CD4-positive, alpha-beta memory T cell (primary cell): ENCODE results near the gene WASL. TPM values are rescaled to one million over a fixed set of nuclear protein-coding genes. Genes with fewer than 3 reads are reported as not detected.

Source experiments
- CTCF ChIA-PET: fragments of 350-600 bp; sonication (Branson Sonifier 250); formaldehyde crosslinking; loops from one replicate; lab custom pipeline; 2021; ENCODE audit warnings: inconsistent platforms; ENCODE audit not compliant: partially characterized antibody; lab: Charles Lee
- POLR2A ChIA-PET: fragments of 350-600 bp; sonication (Branson Sonifier 250); formaldehyde crosslinking; loops from one replicate; lab custom pipeline; 2021; ENCODE audit not compliant: partially characterized antibody; lab: Charles Lee
- DNase-seq, 5 donors: peaks; one replicate each; pipeline versions ENCODE4 v3.0.0 to v3.0.0-alpha.2; 2020 to 2022; ENCODE audit warnings: mixed read lengths in 1 of 5
- H3K27ac ChIP-seq: one replicate; pipeline ENCODE4 v1.7.0; 2013; ENCODE audit warnings: low read depth, low read length
- H3K27me3 ChIP-seq: 2 replicates; pipeline ENCODE4 v1.7.0; 2013; ENCODE audit warnings: mild to moderate bottlenecking, low read length, moderate library complexity; ENCODE audit not compliant: insufficient read depth
- H3K36me3 ChIP-seq: 2 replicates; pipeline ENCODE4 v1.7.0; 2013; ENCODE audit warnings: mild to moderate bottlenecking, low read length, moderate library complexity; ENCODE audit not compliant: insufficient read depth
- H3K4me1 ChIP-seq: 2 replicates; pipeline ENCODE4 v1.7.0; 2013; ENCODE audit warnings: mild to moderate bottlenecking, low read length, moderate library complexity; ENCODE audit not compliant: insufficient read depth
- H3K4me3 ChIP-seq, 2 donors: one replicate each; pipeline ENCODE4 v1.7.0; 2013; ENCODE audit warnings: low read length in 2 of 2, mild to moderate bottlenecking in 1 of 2
- H3K9me3 ChIP-seq, 2 donors: one replicate each; pipeline ENCODE4 v1.7.0; 2013; ENCODE audit warnings: low read length in 2 of 2, control low read depth in 1 of 2; ENCODE audit not compliant: control insufficient read depth in 1 of 2
- H3K27ac Mint-ChIP-seq, 7 donors: one replicate each; pipeline ENCODE4 v1.8.0; 2020 to 2021; ENCODE audit warnings: mixed read lengths in 7 of 7, mild to moderate bottlenecking in 6 of 7, inconsistent platforms in 3 of 7, moderate library complexity in 3 of 7
- H3K27me3 Mint-ChIP-seq, 2 donors: one replicate each; pipeline ENCODE4 v1.8.0; 2020 to 2021; ENCODE audit warnings: mixed read lengths in 2 of 2
- H3K36me3 Mint-ChIP-seq, 2 donors: one replicate each; pipeline ENCODE4 v1.8.0; 2020 to 2021; ENCODE audit warnings: mixed read lengths in 2 of 2, inconsistent platforms in 1 of 2, mild to moderate bottlenecking in 1 of 2
- H3K4me1 Mint-ChIP-seq, 4 donors: one replicate each; pipeline ENCODE4 v1.8.0; 2020 to 2021; ENCODE audit warnings: mixed read lengths in 4 of 4, mild to moderate bottlenecking in 1 of 4
- H3K4me3 Mint-ChIP-seq, 8 donors: one replicate each; pipeline ENCODE4 v1.8.0; 2020 to 2021; ENCODE audit warnings: mixed read lengths in 8 of 8, mild to moderate bottlenecking in 7 of 8, moderate library complexity in 6 of 8, inconsistent platforms in 3 of 8
- H3K9me3 Mint-ChIP-seq, 8 donors: one replicate each; pipeline ENCODE4 v1.8.0; 2020 to 2021; ENCODE audit warnings: mixed read lengths in 8 of 8, mild to moderate bottlenecking in 5 of 8, inconsistent platforms in 3 of 8, moderate library complexity in 1 of 8
- intact Hi-C: fragments of 100-400 bp; cut with micrococcal nuclease; formaldehyde crosslinking; loops from one replicate; pipeline ENCODE4 v1.15.1; 2023
- polyA plus RNA-seq, 2 donors: library from polyadenylated mRNA; unstranded; fragments of 300-500 nt; fragmentation: Illumina TruSeq; gene quantifications; one replicate each; pipeline ENCODE4 v1.2.3, GENCODE V29; 2021
- total RNA-seq, 2 experiments: library from RNA; stranded (reverse); gene quantifications; one replicate each; pipeline ENCODE4 v1.2.3, GENCODE V29; 2021

The WASL gene
- total and polyA plus RNA-seq, 4 experiments from 2014 or later: 1.9 to 13.5 (median 7.8) TPM

- intact Hi-C loops: no loop called here
- ChIA-PET CTCF (interaction anchor here (1.1 kb wide), 1 partner anchor 200 kb away, joined by 3 read pairs; no protein-coding TSS in a partner anchor), POLR2A (no interaction called here)
- no peak overlapping the region for H3K27ac Mint-ChIP-seq
- no peak for DNase-seq
- peaks cover 7 to 14% of the 10 kb centered on the region in 2 donors for H3K27me3 Mint-ChIP-seq
- no peaks in the 10 kb centered on the region for H3K36me3 ChIP-seq
- no peak overlapping the region for H3K27ac ChIP-seq
- H3K4me3 Mint-ChIP-seq: no peak overlapping the region
- H3K9me3 Mint-ChIP-seq: no peaks in the 10 kb centered on the region
- H3K4me1 ChIP-seq: no peaks in the 10 kb centered on the region
- H3K4me1 Mint-ChIP-seq: peaks cover 0 to 1% (median 0%) of the 10 kb centered on the region in 4 donors
- no peaks in the 10 kb centered on the region for H3K9me3 ChIP-seq
- H3K4me3 ChIP-seq: no peak overlapping the region
- peaks cover 0 to 4% of the 10 kb centered on the region in 2 donors for H3K36me3 Mint-ChIP-seq
- no peaks in the 10 kb centered on the region for H3K27me3 ChIP-seq
Measured at GRCh38 chr7:123665157-123665556, 83.6 kb downstream of the WASL start.

DNA sequence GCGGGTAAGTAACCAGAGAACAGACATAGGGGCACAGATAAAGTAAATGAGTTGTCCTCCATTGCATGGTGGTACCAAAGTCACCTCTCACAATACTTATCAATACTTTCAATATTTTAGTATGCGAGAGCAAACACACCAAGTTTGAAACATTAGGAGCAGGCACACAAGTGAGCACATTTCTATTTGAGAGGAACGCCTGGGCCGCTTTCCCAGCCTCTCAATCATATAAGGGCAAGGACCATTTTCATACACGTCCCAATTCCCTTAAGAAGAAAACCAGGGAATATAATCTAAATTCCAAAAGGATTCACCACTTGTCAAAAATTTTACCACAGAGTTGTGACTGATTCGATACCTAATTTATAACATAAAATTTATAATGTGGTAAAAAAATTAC is 85.6 kb downstream of the WASL start:
- no peak overlapping the region for H3K4me3 Mint-ChIP-seq
- ChIA-PET POLR2A (no interaction called here), CTCF (interaction anchor here (1.3 kb wide), 1 partner anchor 19 kb away, joined by 3 read pairs; no protein-coding TSS in a partner anchor)
- H3K27ac Mint-ChIP-seq: no peak overlapping the region
- H3K9me3 Mint-ChIP-seq: no peaks in the 10 kb centered on the region
- H3K4me1 Mint-ChIP-seq: no peaks in the 10 kb centered on the region
- no peak for DNase-seq
- H3K4me1 ChIP-seq: no peaks in the 10 kb centered on the region
- no peaks in the 10 kb centered on the region for H3K36me3 ChIP-seq
- H3K27me3 ChIP-seq: no peaks in the 10 kb centered on the region
- no peak overlapping the region for H3K27ac ChIP-seq
- peaks cover 0 to 4% of the 10 kb centered on the region in 2 donors for H3K36me3 Mint-ChIP-seq
- H3K4me3 ChIP-seq: no peak overlapping the region
- intact Hi-C loops: no loop called here
- H3K27me3 Mint-ChIP-seq: peaks cover 7 to 18% of the 10 kb centered on the region in 2 donors
- H3K9me3 ChIP-seq: no peaks in the 10 kb centered on the region

DNA sequence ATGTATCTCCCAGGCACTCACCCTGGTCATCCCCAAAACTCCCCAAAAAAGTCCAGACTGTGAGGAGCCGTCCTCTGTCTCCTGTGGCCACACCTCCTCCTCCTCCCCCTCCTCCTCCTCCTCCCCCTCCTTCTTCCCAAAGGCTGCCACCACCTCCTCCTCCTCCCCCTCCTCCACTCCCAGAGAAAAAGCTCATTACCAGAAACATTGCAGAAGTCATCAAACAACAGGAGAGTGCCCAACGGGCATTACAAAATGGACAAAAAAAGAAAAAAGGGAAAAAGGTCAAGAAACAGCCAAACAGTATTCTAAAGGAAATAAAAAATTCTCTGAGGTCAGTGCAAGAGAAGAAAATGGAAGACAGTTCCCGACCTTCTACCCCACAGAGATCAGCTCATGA is 86.0 kb downstream of the WASL start:
- ChIA-PET POLR2A (no interaction called here), CTCF (interaction anchor here (1.3 kb wide), 1 partner anchor 19 kb away, joined by 3 read pairs; no protein-coding TSS in a partner anchor)
- Histone ChIP-seq H3K4me1 (no peaks in the 10 kb centered on the region), H3K9me3 (no peaks in the 10 kb centered on the region), H3K27me3 (no peaks in the 10 kb centered on the region), H3K27ac (no peak overlapping the region), H3K36me3 (no peaks in the 10 kb centered on the region), H3K4me3 (no peak overlapping the region)
- intact Hi-C loops: no loop called here
- DNase-seq: no peak
- no peak overlapping the region for H3K4me3 Mint-ChIP-seq
- peaks cover 7 to 18% of the 10 kb centered on the region in 2 donors for H3K27me3 Mint-ChIP-seq
- H3K4me1 Mint-ChIP-seq: no peaks in the 10 kb centered on the region
- H3K27ac Mint-ChIP-seq: no peak overlapping the region
- H3K9me3 Mint-ChIP-seq: no peaks in the 10 kb centered on the region
- peaks cover 0 to 4% of the 10 kb centered on the region in 2 donors for H3K36me3 Mint-ChIP-seq

- H3K4me3 ChIP-seq: no peak overlapping the region
- intact Hi-C loops: no loop called here
- H3K4me1 ChIP-seq: no peaks in the 10 kb centered on the region
- H3K36me3 Mint-ChIP-seq: peaks cover 0 to 4% of the 10 kb centered on the region in 2 donors
- POLR2A ChIA-PET: no interaction called here
- no peaks in the 10 kb centered on the region for H3K9me3 Mint-ChIP-seq
- H3K36me3 ChIP-seq: no peaks in the 10 kb centered on the region
- H3K4me1 Mint-ChIP-seq: no peaks in the 10 kb centered on the region
- H3K27ac Mint-ChIP-seq: no peak overlapping the region
- H3K27me3 ChIP-seq: no peaks in the 10 kb centered on the region
- H3K27me3 Mint-ChIP-seq: peaks cover 7 to 18% of the 10 kb centered on the region in 2 donors
- H3K9me3 ChIP-seq: no peaks in the 10 kb centered on the region
- no peak overlapping the region for H3K27ac ChIP-seq
- no peak for DNase-seq
- CTCF ChIA-PET: interaction anchor here (1.3 kb wide), 1 partner anchor 20 kb away, joined by 3 read pairs; no protein-coding TSS in a partner anchor
- no peak overlapping the region for H3K4me3 Mint-ChIP-seq
Measured at GRCh38 chr7:123662293-123662692, 86.5 kb downstream of the WASL start.

- no peaks in the 10 kb centered on the region for H3K9me3 ChIP-seq
- H3K27me3 Mint-ChIP-seq: peaks cover 7 to 19% of the 10 kb centered on the region in 2 donors
- H3K27ac Mint-ChIP-seq: no peak overlapping the region
- H3K27ac ChIP-seq: no peak overlapping the region
- H3K9me3 Mint-ChIP-seq: no peaks in the 10 kb centered on the region
- H3K4me1 Mint-ChIP-seq: no peaks in the 10 kb centered on the region
- H3K36me3 Mint-ChIP-seq: peaks cover 0 to 4% of the 10 kb centered on the region in 2 donors
- DNase-seq: no peak
- H3K4me1 ChIP-seq: no peaks in the 10 kb centered on the region
- intact Hi-C loops: no loop called here
- H3K36me3 ChIP-seq: no peaks in the 10 kb centered on the region
- ChIA-PET CTCF (interaction anchor here (1.3 kb wide), 1 partner anchor 20 kb away, joined by 3 read pairs; no protein-coding TSS in a partner anchor), POLR2A (no interaction called here)
- H3K27me3 ChIP-seq: no peaks in the 10 kb centered on the region
- no peak overlapping the region for H3K4me3 Mint-ChIP-seq
- H3K4me3 ChIP-seq: no peak overlapping the region
Measured at GRCh38 chr7:123661765-123662164, 87.0 kb downstream of the WASL start.

- intact Hi-C loops: no loop called here
- H3K36me3 Mint-ChIP-seq: peaks cover 0 to 4% of the 10 kb centered on the region in 2 donors
- H3K27me3 Mint-ChIP-seq: peaks cover 7 to 20% of the 10 kb centered on the region in 2 donors
- CTCF ChIA-PET: no interaction called here
- no peak overlapping the region for H3K4me3 Mint-ChIP-seq
- POLR2A ChIA-PET: no interaction called here
- Histone ChIP-seq H3K4me3 (no peak overlapping the region), H3K4me1 (no peaks in the 10 kb centered on the region), H3K27me3 (no peaks in the 10 kb centered on the region), H3K27ac (no peak overlapping the region), H3K36me3 (no peaks in the 10 kb centered on the region), H3K9me3 (no peaks in the 10 kb centered on the region)
- H3K27ac Mint-ChIP-seq: no peak overlapping the region
- H3K4me1 Mint-ChIP-seq: no peaks in the 10 kb centered on the region
- no peak for DNase-seq
- H3K9me3 Mint-ChIP-seq: no peaks in the 10 kb centered on the region
Measured at GRCh38 chr7:123660514-123661354, 88.1 kb downstream of the WASL start.

DNA sequence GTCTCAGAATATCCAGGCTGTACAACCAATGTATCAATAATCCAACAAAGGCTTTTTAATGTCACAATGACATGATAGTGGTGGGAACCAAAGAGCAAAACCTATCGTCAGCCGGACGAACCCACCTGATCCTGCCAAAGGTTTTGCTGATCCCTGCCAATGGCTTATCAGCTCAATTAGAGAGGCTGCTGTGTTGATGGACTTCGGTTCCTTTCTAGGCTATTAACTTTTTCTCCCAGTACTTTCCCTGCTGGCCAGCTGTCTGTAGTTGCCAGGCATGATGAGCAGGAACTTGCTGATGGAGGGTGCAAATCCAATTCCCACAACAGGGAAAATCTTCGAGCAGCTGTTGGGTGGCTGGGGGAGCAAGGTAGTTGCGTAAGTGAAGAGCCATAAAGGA is 90.8 kb downstream of the WASL start:
- no peaks in the 10 kb centered on the region for H3K36me3 ChIP-seq
- no peak overlapping the region for H3K27ac ChIP-seq
- H3K36me3 Mint-ChIP-seq: peaks cover 0 to 4% of the 10 kb centered on the region in 2 donors
- no peaks in the 10 kb centered on the region for H3K4me1 ChIP-seq
- H3K9me3 Mint-ChIP-seq: no peaks in the 10 kb centered on the region
- no peaks in the 10 kb centered on the region for H3K4me1 Mint-ChIP-seq
- CTCF ChIA-PET: no interaction called here
- no peak overlapping the region for H3K4me3 Mint-ChIP-seq
- peaks cover 7 to 19% of the 10 kb centered on the region in 2 donors for H3K27me3 Mint-ChIP-seq
- POLR2A ChIA-PET: no interaction called here
- no peak overlapping the region for H3K27ac Mint-ChIP-seq
- H3K27me3 ChIP-seq: no peaks in the 10 kb centered on the region
- H3K9me3 ChIP-seq: no peaks in the 10 kb centered on the region
- no peak for DNase-seq
- no peak overlapping the region for H3K4me3 ChIP-seq
- intact Hi-C loops: no loop called here
